Ovary (tissue), 9 donors: ENCODE data around the gene COX6B2. TPM values are rescaled to one million over a fixed set of nuclear protein-coding genes. Genes with fewer than 3 reads are reported as not detected.

Experiments
- DNase-seq, 5 donors: peaks; one replicate each; pipeline ENCODE4 v3.0.0-alpha.2; 2019 to 2020
- H3K27ac ChIP-seq, 2 donors: fragments of 200-600 bp; one replicate each; pipeline versions ENCODE4 v1.5.1 to v1.8.0; 2019 to 2022
- H3K27me3 ChIP-seq: fragments of 200-600 bp; one replicate; pipeline ENCODE4 v1.8.0; 2022
- H3K36me3 ChIP-seq: fragments of 200-600 bp; sonication (generic); one replicate; pipeline ENCODE4 v1.5.1; 2019
- H3K4me1 ChIP-seq: one replicate; pipeline ENCODE4 v1.8.1; 2013; ENCODE audit warnings: mild to moderate bottlenecking, moderate library complexity; ENCODE audit not compliant: insufficient read depth
- H3K4me3 ChIP-seq: fragments of 200-600 bp; sonication (generic); one replicate; pipeline ENCODE4 v1.5.1; 2017
- H3K9me3 ChIP-seq, 2 donors: fragments of 200-600 bp in 1 of 2; sonication (generic) in 1 of 2; one replicate each; pipeline versions ENCODE4 v1.5.1 to v1.8.1; 2013 to 2019; ENCODE audit warnings: mild to moderate bottlenecking in 1 of 2, moderate library complexity in 1 of 2
- CTCF ChIP-seq, 3 donors: fragments of 450-650 bp in 2 of 3; fragments of 200-600 bp in 1 of 3; IDR thresholded peaks; one replicate each; pipeline versions ENCODE4 v1.5.1 to v1.8.0; 2016 to 2022; ENCODE audit warnings: antibody characterized with exemption in 3 of 3, mild to moderate bottlenecking in 1 of 3
- EP300 ChIP-seq: sonication (generic); formaldehyde crosslinking; IDR thresholded peaks from one replicate; pipeline ENCODE4 v1.6.1; 2017; ENCODE audit warnings: antibody characterized with exemption
- POLR2A ChIP-seq: fragments of 450-650 bp; IDR thresholded peaks from one replicate; pipeline ENCODE4 v1.6.1; 2017; ENCODE audit warnings: antibody characterized with exemption, mild to moderate bottlenecking, moderate library complexity
- WGBS, 3 donors: extraction: QIAGEN DNeasy Blood & Tissue Kit in 1 of 3; methylation state at CpG; one replicate each; pipeline versions ENCODE4 v1.1.5 to v1.1.7; 2013 to 2017; 5-methylcytosine and 5-hydroxymethylcytosine counted together
- intact Hi-C, 4 donors: fragments of 100-400 bp; cut with DNase I; formaldehyde crosslinking; loops; one replicate each; pipeline versions ENCODE4 v1.11.0 to v1.15.1; 2022 to 2023
- polyA plus RNA-seq, 2 donors: library from polyadenylated mRNA; stranded (reverse); fragments of 200-250 nt in 1 of 2; fragments of 350-450 nt in 1 of 2; fragmentation: Illumina TruSeq in 1 of 2; extraction: RNeasy Lipid Tissue Mini Kit (QIAGEN cat#74804) in 1 of 2; gene quantifications; one replicate each; pipeline ENCODE4 v1.2.3, GENCODE V29; 2013 to 2014
- total RNA-seq, 7 donors: library from RNA; depleted of rRNA in 2 of 7; stranded (reverse); fragments of >200 nt in 2 of 7; fragmentation: NEBNext Ultra II Directional in 3 of 7; extraction: Animal tissue kit (Norgen Biotek cat#: 25700) in 3 of 7; gene quantifications; one replicate each; pipeline versions ENCODE4 v1.1.0 to v1.2.4, GENCODE V29; 2016 to 2023
- donor health status: DM: no; HTN: no; CAD: no; lungs with moderate emphysema.
- donor health status: DM: no; HTN: no; CAD: no.
- donor health status: Bipolar disorder and iron deficiency.
- donor health status: DM: yes; HTN: yes; CAD: no.
- donor health status: DM: no; HTN: no; CAD: no.
- donor health status: DM: yes; HTN: yes; CAD: no.

COX6B2 gene
- total and polyA plus RNA-seq, 9 donors = 0.10 to 1.5 (median 0.36) TPM; not detected in 2

GRCh38 chr19:55362990-55363716, 8.6 kb upstream of the COX6B2 start, which contains the start of gene GARIN5B:
GARIN5B (minus strand) TSS chr19:55363260; CDS start chr19:55363066, 194 bp downstream.
- 72 to 78% (median 74%) methylated on average over 25 to 27 of the region's 27 CpGs for WGBS, 3 donors
- no peak within 1 kb of the TSS for H3K4me3 ChIP-seq
- no peak within 1 kb of the TSS for H3K27ac ChIP-seq
- no peaks in the 10 kb centered on the region for H3K27me3 ChIP-seq
- intact Hi-C loops = no loop called here
- no peaks in the 10 kb centered on the region for H3K9me3 ChIP-seq
- no peaks in the 10 kb centered on the region for H3K4me1 ChIP-seq
- H3K36me3 ChIP-seq = no peaks in the 10 kb centered on the region
- DNase-seq = no peak
- TF ChIP-seq EP300 = no peak
- no peak for TF ChIP-seq POLR2A
- no peak for TF ChIP-seq CTCF (IDR thresholded peaks at IDR 0.05)

GRCh38 chr19:55362174-55362989, 7.9 kb upstream of the COX6B2 start:
- TF ChIP-seq POLR2A = no peak
- no peak for TF ChIP-seq CTCF (IDR thresholded peaks at IDR 0.05)
- no peak for TF ChIP-seq EP300
- DNase-seq = no peak
- Histone ChIP-seq H3K27me3 (no peaks in the 10 kb centered on the region), H3K4me1 (no peaks in the 10 kb centered on the region), H3K36me3 (no peaks in the 10 kb centered on the region), H3K27ac (no peak overlapping the region), H3K4me3 (no peak overlapping the region), H3K9me3 (no peaks in the 10 kb centered on the region)
- intact Hi-C loops = no loop called here
- 80 to 85% (median 82%) methylated on average over 38 of the region's 38 CpGs for WGBS, 3 donors

- no peak overlapping the region for H3K27ac ChIP-seq
- TF ChIP-seq CTCF (IDR thresholded peaks at IDR 0.05) (no peak), EP300 (no peak), POLR2A (no peak)
- no peak for DNase-seq
- H3K27me3 ChIP-seq = no peaks in the 10 kb centered on the region
- no peaks in the 10 kb centered on the region for H3K36me3 ChIP-seq
- WGBS, 3 donors = 89 to 92% (median 92%) methylated on average over 16 of the region's 16 CpGs
- H3K9me3 ChIP-seq = no peaks in the 10 kb centered on the region
- H3K4me3 ChIP-seq = no peak overlapping the region
- H3K4me1 ChIP-seq = no peaks in the 10 kb centered on the region
- intact Hi-C loops = no loop called here
These were observed 6.4 kb upstream of the COX6B2 start for GRCh38 chr19:55360902-55361301.

GRCh38 chr19:55358943-55359908, 4.7 kb upstream of the COX6B2 start:
- no peak for DNase-seq
- Histone ChIP-seq H3K4me3 (no peak overlapping the region), H3K27me3 (no peaks in the 10 kb centered on the region), H3K4me1 (no peaks in the 10 kb centered on the region), H3K9me3 (no peaks in the 10 kb centered on the region), H3K27ac (no peak overlapping the region), H3K36me3 (no peaks in the 10 kb centered on the region)
- TF ChIP-seq EP300 (no peak), CTCF (IDR thresholded peaks at IDR 0.05) (no peak), POLR2A (no peak)
- intact Hi-C loops = no loop called here
- 59 to 70% (median 68%) methylated on average over 31 to 32 of the region's 32 CpGs for WGBS, 3 donors
